Body of pancreas (tissue), 4 donors: ENCODE data around the gene EPHB2.

ENCODE experiments used
- CTCF ChIP-seq, 7 experiments: fragments of 450-650 bp in 4 of 7; fragments of 200-600 bp in 3 of 7; sonication (generic) in 3 of 7; IDR thresholded peaks; one replicate each; pipeline ENCODE4 v1.5.1; 2016 to 2019; ENCODE audit warnings: antibody characterized with exemption in 7 of 7
- POLR2A ChIP-seq, 3 donors: fragments of 450-650 bp; IDR thresholded peaks; one replicate each; pipeline ENCODE4 v1.6.1; 2016; ENCODE audit warnings: antibody characterized with exemption in 3 of 3, mild to moderate bottlenecking in 2 of 3

DNA sequence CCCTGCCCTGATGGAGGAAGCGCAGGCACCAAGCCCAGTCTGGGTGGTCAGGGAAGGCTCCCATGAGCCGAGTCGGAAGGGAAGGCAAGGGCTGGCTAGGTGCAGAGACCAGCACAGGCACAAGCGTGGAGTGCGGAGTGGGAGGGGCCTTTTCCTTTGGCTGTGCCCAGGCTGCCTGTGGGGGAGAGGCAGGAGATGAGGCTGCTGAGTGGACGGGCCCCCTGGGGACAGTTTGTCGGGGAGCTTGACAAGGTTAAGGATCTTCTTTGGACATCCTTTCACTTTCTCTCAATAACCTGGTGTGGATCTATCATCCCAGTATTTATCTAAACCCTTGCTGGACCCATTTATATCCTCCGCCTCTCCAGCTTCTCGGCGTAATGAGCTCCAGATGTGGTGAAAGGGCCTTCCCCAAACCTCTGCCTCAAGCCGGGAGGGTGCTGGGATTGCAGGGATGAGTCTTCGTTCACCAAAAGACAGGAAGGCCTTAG, 42.9 kb downstream of the EPHB2 start:
- TF ChIP-seq CTCF (IDR thresholded peaks at IDR 0.05) = no peak
- no peak for TF ChIP-seq POLR2A (IDR thresholded peaks at IDR 0.05)
